Fibroblast of mammary gland (primary cell): Measurements from ENCODE around the gene DDAH1.
A peak's percentile ranks its signal among the peaks of the same experiment; 100 is the strongest.

Experiments used
- DNase-seq: peaks from one replicate; pipeline ENCODE4 v3.0.0-alpha.2; 2010; ENCODE audit warnings: low read depth
- H3K4me3 ChIP-seq: 2 replicates; pipeline ENCODE4 v1.5.1; 2011; ENCODE audit warnings: low read depth, mild to moderate bottlenecking, low read length, moderate library complexity; ENCODE audit not compliant: control insufficient read depth
- CTCF ChIP-seq: conservative IDR thresholded peaks from 2 replicates; pipeline ENCODE4 v1.5.1; 2011; ENCODE audit warnings: low read depth, low read length, inconsistent platforms; ENCODE audit not compliant: control insufficient read depth, insufficient read depth

DDAH1 gene

GRCh38 chr1:85296980-85297379 lies 168.0 kb downstream of the DDAH1 start:
- no peak for TF ChIP-seq CTCF
- DNase-seq = no peak
- H3K4me3 ChIP-seq = no peak overlapping the region

GRCh38 chr1:85295654-85296053 lies 169.3 kb downstream of the DDAH1 start:
- no peak overlapping the region for H3K4me3 ChIP-seq
- DNase-seq = no peak
- no peak for TF ChIP-seq CTCF

GRCh38 chr1:85295006-85295431 lies 169.9 kb downstream of the DDAH1 start:
- no peak for TF ChIP-seq CTCF
- DNase-seq = peak; percentile 49
- no peak overlapping the region for H3K4me3 ChIP-seq

- no peak overlapping the region for H3K4me3 ChIP-seq
- no peak for TF ChIP-seq CTCF
- peak; percentile 38 for DNase-seq
Measured at GRCh38 chr1:85290826-85291225, 174.1 kb downstream of the DDAH1 start.

- TF ChIP-seq CTCF = no peak
- DNase-seq = no peak
- no peak overlapping the region for H3K4me3 ChIP-seq
Measured at GRCh38 chr1:85289848-85290335, 175.1 kb downstream of the DDAH1 start.

- TF ChIP-seq CTCF = no peak
- peak; percentile 96 for DNase-seq
- no peak overlapping the region for H3K4me3 ChIP-seq
Measured at GRCh38 chr1:85289207-85289847, 175.6 kb downstream of the DDAH1 start.
